ENCODE measurements around the gene USH2A.

GRCh38 chr1:216090556-216090955 lies 332.7 kb downstream of the USH2A start:
- TF ChIP-seq, protein P1, sequence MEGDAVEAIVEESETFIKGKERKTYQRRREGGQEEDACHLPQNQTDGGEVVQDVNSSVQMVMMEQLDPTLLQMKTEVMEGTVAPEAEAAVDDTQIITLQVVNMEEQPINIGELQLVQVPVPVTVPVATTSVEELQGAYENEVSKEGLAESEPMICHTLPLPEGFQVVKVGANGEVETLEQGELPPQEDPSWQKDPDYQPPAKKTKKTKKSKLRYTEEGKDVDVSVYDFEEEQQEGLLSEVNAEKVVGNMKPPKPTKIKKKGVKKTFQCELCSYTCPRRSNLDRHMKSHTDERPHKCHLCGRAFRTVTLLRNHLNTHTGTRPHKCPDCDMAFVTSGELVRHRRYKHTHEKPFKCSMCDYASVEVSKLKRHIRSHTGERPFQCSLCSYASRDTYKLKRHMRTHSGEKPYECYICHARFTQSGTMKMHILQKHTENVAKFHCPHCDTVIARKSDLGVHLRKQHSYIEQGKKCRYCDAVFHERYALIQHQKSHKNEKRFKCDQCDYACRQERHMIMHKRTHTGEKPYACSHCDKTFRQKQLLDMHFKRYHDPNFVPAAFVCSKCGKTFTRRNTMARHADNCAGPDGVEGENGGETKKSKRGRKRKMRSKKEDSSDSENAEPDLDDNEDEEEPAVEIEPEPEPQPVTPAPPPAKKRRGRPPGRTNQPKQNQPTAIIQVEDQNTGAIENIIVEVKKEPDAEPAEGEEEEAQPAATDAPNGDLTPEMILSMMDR (IDR thresholded peaks at IDR 0.05) = no peak
- TF ChIP-seq POLR2AphosphoS5 (IDR thresholded peaks at IDR 0.05) = no peak
- no peak for TF ChIP-seq POLR2A (IDR thresholded peaks at IDR 0.05)
- TF ChIP-seq EP300 (IDR thresholded peaks at IDR 0.05) = no peak
